ENCODE measurements around the gene SV2A.

SV2A gene

GRCh38 chr1:149942885-149943284 is 25.2 kb upstream of the SV2A start:
- Histone ChIP-seq H3K4me1 (ENCODE audit: control insufficient read depth, insufficient read depth, low read length) (peaks cover 1% of the 10 kb centered on the region; the same call in 1 of the 2 replicates), H3K27ac (ENCODE audit: extremely low read depth, low read depth, low read length) (no peak overlapping the region), H3K9me3 (ENCODE audit: control insufficient read depth, insufficient read depth, low read depth, low read length) (no peaks in the 10 kb centered on the region), H3K4me3 (ENCODE audit: low read depth, low read length) (no peak overlapping the region), H3K36me3 (ENCODE audit: control insufficient read depth in 2 of 2, insufficient read depth in 1 of 2, low read length in 2 of 2) (peaks cover 2 to 36% of the 10 kb centered on the region in 2 experiments; a peak in 2 of 3 replicates)
- POLR2A ChIA-PET = interaction anchor here (0.7 to 1.3 kb wide), 2 partner anchors 9 to 56 kb away, joined by 4 to 8 read pairs; a partner anchor contains a TSS
- CTCF ChIA-PET = interaction anchor here (1.1 to 1.6 kb wide), 2 partner anchors 55 to 161 kb away, joined by 4 to 7 read pairs; a partner anchor contains a TSS
- TF ChIP-seq RBAK (tag by site-specific recombination; IDR thresholded peaks at IDR 0.05) = no peak
- TF ChIP-seq ZEB2 (tag by site-specific recombination; IDR thresholded peaks at IDR 0.05) = no peak
- TF ChIP-seq ZNF350 (tag by site-specific recombination; IDR thresholded peaks at IDR 0.05) = no peak
- TF ChIP-seq KLF9 (tag by site-specific recombination; IDR thresholded peaks at IDR 0.05; ENCODE audit: low read depth) = no peak
- TF ChIP-seq SP2 (tag by site-specific recombination; IDR thresholded peaks at IDR 0.05) = peak; percentile 11; the same call in 1 of the 2 replicates
- TF ChIP-seq PATZ1 (tag by site-specific recombination; IDR thresholded peaks at IDR 0.05) = 0 out of 2 replicates have a peak, but pooled peaks have one; percentile 8
- TF ChIP-seq SP3 (tag by site-specific recombination; IDR thresholded peaks at IDR 0.05) = no peak

- H3K4me1 ChIP-seq (ENCODE audit: control insufficient read depth, insufficient read depth, low read length) = peaks cover 6% of the 10 kb centered on the region; the same call in 1 of the 2 replicates
- TF ChIP-seq ZEB2 (tag by site-specific recombination; IDR thresholded peaks at IDR 0.05) = no peak
- TF ChIP-seq ZBTB26 (tag by site-specific recombination; optimal IDR thresholded peaks at IDR 0.05) = no peak
- TF ChIP-seq MZF1 (tag by site-specific recombination; IDR thresholded peaks at IDR 0.05; ENCODE audit: borderline replicate concordance) = peak; percentile 56; the same call in 1 of the 2 replicates
- peak; percentile 79 for TF ChIP-seq IKZF3 (tag by site-specific recombination; IDR thresholded peaks at IDR 0.05)
- TF ChIP-seq ZBTB1 (tag by site-specific recombination; IDR thresholded peaks at IDR 0.05) = no peak
- TF ChIP-seq SCRT2 (tag by site-specific recombination; IDR thresholded peaks at IDR 0.05) = no peak
- TF ChIP-seq PRDM1 (tag by site-specific recombination; IDR thresholded peaks at IDR 0.05) = peak; percentile 32; the same call in 1 of the 2 replicates
- TF ChIP-seq INSM2 (tag by site-specific recombination; IDR thresholded peaks at IDR 0.05) = no peak
- H3K36me3 ChIP-seq (ENCODE audit: control insufficient read depth in 2 of 2, insufficient read depth in 1 of 2, low read length in 2 of 2) = peaks cover 0 to 30% of the 10 kb centered on the region in 2 experiments; a peak in 2 of 3 replicates
- no peaks in the 10 kb centered on the region for H3K9me3 ChIP-seq (ENCODE audit: control insufficient read depth, insufficient read depth, low read depth, low read length)
- ChIA-PET POLR2A (interaction anchor here (0.7 to 1.3 kb wide), 2 partner anchors 9 to 55 kb away, joined by 4 to 8 read pairs; a partner anchor contains a TSS), CTCF (interaction anchor here (0.8 to 1.6 kb wide), 4 partner anchors 54 to 245 kb away, joined by 3 to 7 read pairs (median 4); a partner anchor contains a TSS)
- no peak overlapping the region for H3K4me3 ChIP-seq (ENCODE audit: low read depth, low read length)
- no peak overlapping the region for H3K27ac ChIP-seq (ENCODE audit: extremely low read depth, low read depth, low read length)
Measured at GRCh38 chr1:149942207-149942606, 24.6 kb upstream of the SV2A start.

GRCh38 chr1:149940427-149940826 is 22.8 kb upstream of the SV2A start:
- POLR2A ChIA-PET = interaction anchor here (4.3 kb wide), 1 partner anchor 52 kb away, joined by 48 read pairs; a partner anchor contains a TSS
- Histone ChIP-seq H3K36me3 (ENCODE audit: control insufficient read depth in 2 of 2, insufficient read depth in 1 of 2, low read length in 2 of 2) (peaks cover 0 to 21% of the 10 kb centered on the region in 2 experiments; a peak in 1 of 3 replicates), H3K4me3 (ENCODE audit: low read depth, low read length) (no peak overlapping the region), H3K27ac (ENCODE audit: extremely low read depth, low read depth, low read length) (no peak overlapping the region), H3K9me3 (ENCODE audit: control insufficient read depth, insufficient read depth, low read depth, low read length) (no peaks in the 10 kb centered on the region), H3K4me1 (ENCODE audit: control insufficient read depth, insufficient read depth, low read length) (peaks cover 6% of the 10 kb centered on the region; the same call in 1 of the 2 replicates)
- CTCF ChIA-PET = interaction anchor here (0.6 to 1.2 kb wide), 4 partner anchors 10 to 117 kb away, joined by 3 to 10 read pairs (median 4); no protein-coding TSS in a partner anchor
- TF ChIP-seq ZNF211 (tag by site-specific recombination; IDR thresholded peaks at IDR 0.05; ENCODE audit: low read depth) (no peak), ZIC2 (tag by site-specific recombination; IDR thresholded peaks at IDR 0.05) (no peak), ZNF394 (tag by site-specific recombination; IDR thresholded peaks at IDR 0.05; ENCODE audit: borderline replicate concordance) (peak; percentile 63; the same call in 1 of the 2 replicates), ZNF76 (tag by site-specific recombination; IDR thresholded peaks at IDR 0.05; ENCODE audit: borderline replicate concordance, low read depth) (no peak), PRDM10 (tag by site-specific recombination; IDR thresholded peaks at IDR 0.05) (peak; percentile 98), ZNF548 (tag by site-specific recombination; IDR thresholded peaks at IDR 0.05) (no peak)
